GM10266 (cell line): ENCODE data around the gene RAB33B.

Experiments used
- DNase-seq: peaks from one replicate; pipeline ENCODE4 v3.0.0; 2012; ENCODE audit errors: extremely low spot score
- CTCF ChIP-seq: IDR thresholded peaks from 2 replicates; pipeline ENCODE4 v1.5.1; 2012; ENCODE audit warnings: mild to moderate bottlenecking, low read depth; ENCODE audit not compliant: control insufficient read depth, insufficient read depth; ENCODE audit errors: missing control alignments

Gene RAB33B

GRCh38 chr4:139469216-139469615 lies 15.3 kb downstream of the RAB33B start:
- no peak for TF ChIP-seq CTCF
- no peak for DNase-seq

- no peak for DNase-seq
- TF ChIP-seq CTCF: no peak
Measured at GRCh38 chr4:139469869-139470268, 15.9 kb downstream of the RAB33B start.

GRCh38 chr4:139470295-139470694 lies 16.4 kb downstream of the RAB33B start:
- no peak for DNase-seq
- TF ChIP-seq CTCF: no peak

GRCh38 chr4:139470997-139471665 lies 17.2 kb downstream of the RAB33B start:
- DNase-seq: no peak
- TF ChIP-seq CTCF: no peak

- TF ChIP-seq CTCF: no peak
- no peak for DNase-seq
Measured at GRCh38 chr4:139472852-139473251, 18.9 kb downstream of the RAB33B start.

- no peak for DNase-seq
- TF ChIP-seq CTCF: no peak
Measured at GRCh38 chr4:139476363-139476762, 22.4 kb downstream of the RAB33B start.

- TF ChIP-seq CTCF: no peak
- DNase-seq: no peak
Measured at GRCh38 chr4:139481465-139481864, 27.5 kb downstream of the RAB33B start.
